ES-I3 (cell line): ENCODE data around the gene ARL2.
"Not testable (repeated sequence)": the region's sequence is repeated elsewhere in the genome, so short reads cannot be mapped to it uniquely, and the experiment has no call there.

Source experiments
- H3K36me3 ChIP-seq: 2 replicates; pipeline ENCODE4 v1.6.1; 2013; ENCODE audit warnings: mild to moderate bottlenecking, low read length, control low read depth, moderate library complexity; ENCODE audit not compliant: insufficient read depth
- H3K4me1 ChIP-seq: 2 replicates; pipeline ENCODE4 v1.6.1; 2013; ENCODE audit warnings: mild to moderate bottlenecking, control low read depth, low read length; ENCODE audit not compliant: insufficient read depth
- H3K9ac ChIP-seq: 2 replicates; pipeline ENCODE4 v1.6.1; 2013; ENCODE audit warnings: low read depth, mild to moderate bottlenecking, low read length, moderate library complexity
- H3K9me3 ChIP-seq: 2 replicates; pipeline ENCODE4 v1.6.1; 2013; ENCODE audit warnings: mild to moderate bottlenecking, low read length, moderate library complexity; ENCODE audit not compliant: control insufficient read depth, insufficient read depth

ARL2 gene

DNA sequence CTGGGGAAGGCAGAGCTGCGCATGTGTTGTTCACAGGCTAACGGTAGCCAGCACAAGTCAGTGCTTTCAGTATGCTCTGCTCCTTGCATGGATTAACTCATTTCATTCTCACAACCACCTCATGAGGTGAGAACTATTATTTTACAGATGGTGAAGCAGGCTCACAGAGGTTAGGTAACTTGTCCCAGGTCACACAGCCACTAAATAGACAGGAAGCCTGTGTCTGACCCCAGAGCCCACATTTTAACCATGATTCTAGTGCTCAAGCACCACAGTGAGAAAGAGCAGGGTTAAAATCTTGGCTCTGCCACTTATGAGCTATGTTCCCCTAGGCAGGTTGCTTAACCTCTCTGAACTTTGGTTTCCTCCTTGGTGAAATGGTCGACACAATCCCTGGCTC lies 7.0 kb downstream of the ARL2 start:
- Histone ChIP-seq H3K36me3 (no peaks in the 10 kb centered on the region; the same call in 1 of the 2 replicates), H3K9ac (no peak overlapping the region), H3K4me1 (no peaks in the 10 kb centered on the region), H3K9me3 (no peaks in the 10 kb centered on the region)

DNA sequence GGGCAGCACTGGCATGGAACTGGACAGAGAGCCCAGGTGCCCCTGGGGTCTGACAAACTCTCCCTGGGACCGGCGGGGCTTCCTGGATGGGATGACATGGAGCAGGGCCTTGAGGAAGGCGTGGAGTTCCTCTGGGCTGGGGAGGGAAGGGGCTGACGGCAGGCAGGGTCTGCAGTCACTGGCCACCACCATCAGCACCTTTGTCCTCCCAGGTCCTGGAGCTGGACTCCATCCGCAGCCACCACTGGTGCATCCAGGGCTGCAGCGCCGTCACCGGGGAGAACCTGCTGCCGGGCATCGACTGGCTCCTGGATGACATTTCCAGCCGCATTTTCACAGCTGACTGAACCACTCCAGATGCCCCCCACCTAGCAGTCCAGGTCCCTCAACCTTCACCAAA lies 7.5 kb downstream of the ARL2 start:
- no peaks in the 10 kb centered on the region for H3K9me3 ChIP-seq
- no peaks in the 10 kb centered on the region; the same call in 1 of the 2 replicates for H3K36me3 ChIP-seq
- no peak overlapping the region for H3K9ac ChIP-seq
- H3K4me1 ChIP-seq, result no peaks in the 10 kb centered on the region

DNA sequence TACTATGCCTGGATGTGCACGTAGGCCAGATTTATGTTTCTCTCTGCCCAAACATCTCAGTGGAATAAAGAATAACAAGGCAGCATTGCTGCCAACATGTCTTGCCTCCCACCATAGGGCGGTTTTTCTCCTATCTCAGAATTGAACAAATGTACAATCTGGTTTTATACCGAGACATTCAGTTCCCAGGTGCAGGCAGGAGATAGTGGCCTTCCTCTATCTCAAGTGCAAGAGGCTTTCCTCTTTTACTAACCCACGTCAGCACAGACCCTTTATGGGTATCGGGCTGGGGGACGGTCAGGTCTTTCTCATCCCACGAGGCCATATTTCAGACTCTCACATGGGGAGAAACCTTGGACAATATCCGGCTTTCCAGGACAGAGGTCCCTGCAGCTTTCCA lies 9.5 kb downstream of the ARL2 start:
- H3K9me3 ChIP-seq, H3K4me1 ChIP-seq, H3K36me3 ChIP-seq, H3K9ac ChIP-seq: not testable (repeated sequence)

DNA sequence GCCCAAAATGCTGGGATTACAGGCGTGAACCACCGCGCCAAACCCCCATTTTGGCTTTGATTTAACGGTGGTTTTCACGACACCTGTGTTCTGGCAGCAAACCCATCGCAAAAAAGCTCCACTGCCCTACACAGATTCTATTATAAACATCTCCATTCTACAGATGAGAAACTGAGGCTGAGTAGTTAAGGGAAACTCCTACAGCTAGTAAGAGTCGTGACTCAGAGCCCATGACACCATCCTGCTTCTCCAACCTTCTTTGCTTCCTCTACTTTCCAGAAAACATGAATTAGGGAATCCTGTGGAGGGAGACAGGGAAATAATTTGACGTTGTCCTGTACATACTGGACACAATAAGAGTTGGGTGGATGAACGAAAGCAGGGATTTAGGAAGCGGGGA lies 12.8 kb downstream of the ARL2 start:
- Histone ChIP-seq H3K9me3 (no peaks in the 10 kb centered on the region), H3K36me3 (no peaks in the 10 kb centered on the region), H3K9ac (peak overlapping the region; percentile 55; the same call in 1 of the 2 replicates), H3K4me1 (peaks cover 4% of the 10 kb centered on the region; the same call in 1 of the 2 replicates)

DNA sequence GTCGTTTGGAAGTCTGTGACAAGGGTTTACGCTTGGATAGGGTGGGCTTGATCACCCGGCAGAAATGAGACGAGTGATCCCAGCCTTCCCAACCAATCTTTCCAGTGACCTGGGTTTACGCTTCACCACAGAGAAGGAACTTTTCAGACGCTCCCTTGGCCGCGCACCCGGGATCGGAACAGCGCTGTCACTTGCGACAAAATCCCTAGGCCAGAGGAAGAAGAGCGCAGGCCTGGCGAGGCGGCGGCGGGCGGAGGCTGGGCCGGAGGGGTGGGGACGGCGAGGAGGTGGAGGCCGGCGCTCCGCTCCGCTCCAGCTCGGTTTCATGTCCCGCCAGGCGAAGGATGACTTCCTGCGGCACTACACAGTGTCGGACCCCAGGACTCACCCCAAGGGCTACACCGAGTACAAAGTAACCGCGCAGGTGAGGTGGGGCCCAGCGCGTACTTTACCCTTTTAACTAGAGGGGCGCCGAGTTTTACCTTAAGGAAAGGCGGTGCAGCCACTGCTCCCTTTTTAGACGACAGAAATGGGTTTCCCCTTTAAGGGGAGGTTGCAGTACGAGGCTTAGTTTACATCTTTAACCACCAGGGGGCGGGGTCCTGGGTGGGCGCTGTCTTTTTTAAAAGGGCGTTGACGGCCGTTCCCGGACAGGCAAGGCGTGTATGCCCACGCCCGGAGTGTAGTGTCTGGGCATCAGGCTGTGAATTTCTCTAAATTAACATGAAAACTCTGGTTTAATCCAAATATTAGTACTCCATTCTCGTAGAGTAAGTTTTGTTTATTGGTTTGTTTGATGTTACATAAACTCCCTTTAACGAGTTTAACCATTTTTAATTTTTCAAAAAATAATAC lies 13.5 kb downstream of the ARL2 start, which contains the start of gene SNX15:
SNX15 (plus strand) TSS at position 227 of the 855 bp plus-strand sequence; CDS start at position 326, 99 bp downstream.
- Histone ChIP-seq H3K36me3 (no peaks in the 10 kb centered on the region), H3K9ac (peak within 1 kb of the TSS; percentile 55), H3K4me1 (peaks cover 4% of the 10 kb centered on the region; the same call in 1 of the 2 replicates), H3K9me3 (no peaks in the 10 kb centered on the region)

DNA sequence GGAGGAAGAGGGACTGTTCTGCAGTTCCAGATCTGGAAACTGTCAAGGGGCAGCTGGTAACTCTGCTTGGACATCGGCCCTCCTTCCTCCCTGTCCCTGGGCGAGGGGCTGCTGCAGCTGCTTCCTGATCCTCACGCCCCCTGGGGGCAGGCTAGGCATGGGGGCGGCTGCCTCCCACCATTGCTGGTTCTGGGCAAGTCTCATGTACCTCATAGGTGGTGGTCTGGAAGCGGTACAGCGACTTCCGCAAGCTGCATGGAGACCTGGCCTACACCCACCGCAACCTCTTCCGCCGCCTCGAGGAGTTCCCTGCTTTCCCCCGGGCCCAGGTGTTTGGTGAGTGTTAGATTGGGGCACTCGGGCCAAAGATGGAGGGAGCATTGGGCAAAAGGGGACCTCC lies 18.3 kb downstream of the ARL2 start:
- H3K4me1 ChIP-seq, result peaks cover 4% of the 10 kb centered on the region; the same call in 1 of the 2 replicates
- no peaks in the 10 kb centered on the region for H3K9me3 ChIP-seq
- H3K36me3 ChIP-seq, result no peaks in the 10 kb centered on the region; the same call in 1 of the 2 replicates
- H3K9ac ChIP-seq, result no peak overlapping the region

DNA sequence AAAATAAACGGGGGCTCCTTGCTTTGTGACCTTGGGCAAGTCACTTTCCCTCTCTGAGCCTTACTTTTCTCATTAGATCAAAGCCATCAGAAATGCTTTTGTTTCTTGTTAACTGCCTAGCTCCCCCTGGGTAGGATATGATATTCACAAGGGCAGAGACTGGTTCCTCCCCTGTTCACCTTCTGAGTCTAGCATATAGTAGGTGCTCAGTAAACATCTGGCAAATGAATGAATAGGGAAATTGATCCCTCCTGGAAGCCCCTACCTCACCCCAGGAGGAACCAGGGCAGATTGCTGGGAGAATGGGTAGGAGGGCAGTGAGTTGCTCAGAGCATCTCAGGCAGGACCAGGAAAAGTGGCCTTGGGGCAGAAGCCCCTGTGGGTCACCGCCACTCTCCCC lies 20.5 kb downstream of the ARL2 start:
- no peaks in the 10 kb centered on the region for H3K9me3 ChIP-seq
- no peak overlapping the region for H3K9ac ChIP-seq
- no peaks in the 10 kb centered on the region for H3K4me1 ChIP-seq
- H3K36me3 ChIP-seq, result no peaks in the 10 kb centered on the region; the same call in 1 of the 2 replicates

- Histone ChIP-seq H3K9ac (no peak overlapping the region), H3K36me3 (no peaks in the 10 kb centered on the region; the same call in 1 of the 2 replicates), H3K9me3 (no peaks in the 10 kb centered on the region), H3K4me1 (no peaks in the 10 kb centered on the region)
Measured at GRCh38 chr11:65035579-65035978, 21.6 kb downstream of the ARL2 start.

- Histone ChIP-seq H3K4me1 (no peaks in the 10 kb centered on the region), H3K9me3 (no peaks in the 10 kb centered on the region), H3K36me3 (no peaks in the 10 kb centered on the region; the same call in 1 of the 2 replicates), H3K9ac (no peak overlapping the region)
Measured at GRCh38 chr11:65036931-65037330, 23.0 kb downstream of the ARL2 start.

DNA sequence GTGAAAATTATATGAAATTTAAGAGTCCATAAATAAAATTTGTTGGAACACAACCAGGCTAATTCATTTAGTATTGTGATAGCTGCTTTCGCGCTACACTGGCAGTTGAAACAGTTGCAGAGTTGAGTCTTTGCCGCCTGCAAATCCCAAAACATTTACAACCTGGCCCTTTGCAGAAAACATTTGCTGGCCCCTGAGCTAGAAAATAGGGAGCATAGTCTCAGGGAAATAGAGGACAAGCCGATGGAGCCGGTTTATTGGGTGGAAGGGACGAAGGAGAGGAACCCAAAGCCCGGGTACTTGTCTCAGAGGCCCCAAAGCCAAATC lies 26.5 kb downstream of the ARL2 start:
- Histone ChIP-seq H3K9ac (peak overlapping the region; percentile 64), H3K36me3 (peaks cover 5% of the 10 kb centered on the region; the same call in 1 of the 2 replicates), H3K9me3 (no peaks in the 10 kb centered on the region), H3K4me1 (no peaks in the 10 kb centered on the region)

DNA sequence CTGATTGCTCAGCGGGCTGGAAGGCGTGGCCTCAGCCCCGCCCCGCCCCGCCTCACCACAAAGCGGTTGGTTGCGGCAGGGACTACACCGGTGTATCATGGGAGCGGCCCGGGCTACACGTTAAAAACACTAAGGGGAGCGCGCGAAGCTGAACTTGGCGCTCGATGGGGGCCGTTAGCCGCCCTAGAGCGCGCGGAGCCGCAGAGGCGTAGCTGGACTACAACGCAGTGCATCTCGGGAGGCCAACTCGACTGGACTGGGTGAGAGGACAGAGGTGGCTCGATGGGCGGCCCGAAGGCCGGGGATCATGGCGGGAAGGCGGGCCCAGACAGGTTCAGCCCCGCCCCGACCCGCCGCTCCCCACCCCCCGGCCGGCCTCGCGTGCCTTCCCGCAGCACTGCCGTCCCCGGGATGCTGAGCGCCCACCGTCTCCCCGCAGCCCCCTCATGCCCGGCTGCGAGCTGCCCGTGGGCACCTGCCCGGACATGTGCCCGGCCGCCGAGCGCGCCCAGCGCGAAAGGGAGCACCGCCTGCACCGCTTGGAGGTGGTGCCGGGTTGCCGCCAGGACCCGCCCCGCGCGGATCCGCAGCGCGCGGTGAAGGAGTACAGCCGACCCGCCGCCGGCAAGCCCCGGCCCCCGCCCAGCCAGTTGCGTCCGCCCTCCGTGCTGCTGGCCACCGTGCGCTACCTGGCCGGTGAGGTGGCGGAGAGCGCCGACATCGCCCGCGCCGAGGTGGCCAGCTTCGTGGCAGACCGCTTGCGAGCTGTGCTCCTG lies 27.1 kb downstream of the ARL2 start, which contains the start of gene SAC3D1:
SAC3D1 (plus strand) TSS at position 364 of the 776 bp plus-strand sequence; CDS start at position 447, 83 bp downstream.
- no peaks in the 10 kb centered on the region for H3K9me3 ChIP-seq
- no peaks in the 10 kb centered on the region for H3K4me1 ChIP-seq
- H3K36me3 ChIP-seq, result peaks cover 5% of the 10 kb centered on the region; the same call in 1 of the 2 replicates
- peak within 1 kb of the TSS; percentile 64 for H3K9ac ChIP-seq

DNA sequence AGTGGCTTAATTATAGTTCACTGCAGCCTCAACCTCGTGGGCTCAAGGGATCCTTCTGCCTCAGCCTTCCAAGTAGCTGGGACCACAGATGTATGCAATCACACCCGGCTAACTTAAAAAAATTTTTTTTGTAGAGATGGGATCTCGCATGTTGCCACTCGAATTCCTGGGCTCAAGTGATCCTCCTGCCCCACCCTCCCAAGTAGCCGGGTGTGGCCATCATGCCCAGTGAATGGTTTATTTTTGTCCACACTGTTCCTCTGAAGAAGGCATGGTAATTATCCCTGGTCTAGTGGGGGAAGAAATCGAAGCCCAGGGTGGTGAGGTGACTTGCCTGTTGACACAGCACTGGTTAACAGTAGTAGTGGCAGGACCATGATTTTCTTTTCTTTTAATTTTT lies 28.9 kb downstream of the ARL2 start:
- Histone ChIP-seq H3K9ac (no peak overlapping the region), H3K36me3 (peaks cover 5% of the 10 kb centered on the region; the same call in 1 of the 2 replicates), H3K9me3 (no peaks in the 10 kb centered on the region), H3K4me1 (no peaks in the 10 kb centered on the region)

- Histone ChIP-seq H3K9me3 (no peaks in the 10 kb centered on the region), H3K4me1 (no peaks in the 10 kb centered on the region), H3K9ac (no peak overlapping the region), H3K36me3 (peaks cover 5% of the 10 kb centered on the region; the same call in 1 of the 2 replicates)
Measured at GRCh38 chr11:65043881-65044501, 30.0 kb downstream of the ARL2 start.

GRCh38 chr11:65045061-65045460 lies 31.1 kb downstream of the ARL2 start:
- H3K9ac ChIP-seq, result no peak overlapping the region
- no peaks in the 10 kb centered on the region for H3K4me1 ChIP-seq
- H3K36me3 ChIP-seq, result peaks cover 5% of the 10 kb centered on the region; the same call in 1 of the 2 replicates
- H3K9me3 ChIP-seq, result no peaks in the 10 kb centered on the region
